ENCODE measurements around the gene SENP3. TPM values are rescaled to one million over a fixed set of nuclear protein-coding genes. Genes with fewer than 3 reads are reported as not detected.
A peak's percentile ranks its signal among the peaks of the same experiment; 100 is the strongest.

Gene SENP3
- total RNA-seq, 2 donors from 2014 or later, result 47.0 to 80.7 TPM

DNA sequence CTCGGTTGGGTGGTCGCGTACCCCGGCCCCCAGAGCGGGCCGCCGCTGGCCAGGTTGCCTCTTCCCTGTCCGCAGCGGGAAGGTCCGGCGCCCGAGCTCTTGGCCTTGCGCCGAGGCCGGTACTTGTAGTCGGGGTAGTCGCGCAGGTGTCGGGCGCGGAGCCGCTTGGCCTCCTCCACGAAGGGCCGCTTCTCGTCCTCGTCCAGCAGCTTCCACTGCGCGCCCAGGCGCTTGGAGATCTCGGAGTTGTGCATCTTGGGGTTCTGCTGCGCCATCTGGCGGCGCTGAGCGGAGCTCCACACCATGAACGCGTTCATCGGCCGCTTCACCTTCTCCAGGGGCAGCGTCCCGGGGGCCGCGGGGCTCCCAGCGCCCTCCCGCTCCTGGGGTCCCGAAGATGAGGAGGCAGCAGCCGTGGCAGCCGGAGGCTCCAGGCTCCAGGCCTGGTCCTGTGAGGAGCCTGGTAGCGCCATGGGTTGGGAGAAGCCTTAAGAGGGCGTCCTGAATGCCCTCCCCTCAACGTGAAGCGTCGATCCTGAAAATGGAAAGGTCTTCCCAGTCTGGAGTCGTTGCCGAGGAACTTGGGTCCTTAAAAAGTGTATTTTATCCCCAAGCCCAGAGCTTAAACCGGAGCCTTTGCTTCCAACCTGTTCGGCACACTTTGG is 27.6 kb downstream of the SENP3 start:
- no peak for DNase-seq (ENCODE audit: low spot score)
- Histone ChIP-seq H3K4me3 (peak overlapping the region; percentile 75), H3K4me1 (ENCODE audit: control insufficient read depth in 1 of 2, low read depth in 2 of 2) (peaks cover 6 to 26% of the 10 kb centered on the region in 2 donors), H3K36me3 (peaks cover 30% of the 10 kb centered on the region), H3K9me3 (no peaks in the 10 kb centered on the region), H3K27me3 (replicated peaks; ENCODE audit: insufficient read depth) (no peaks in the 10 kb centered on the region), H3K27ac (peak overlapping the region; percentile 44 to 50)
- peak; percentile 90 for TF ChIP-seq CTCF (IDR thresholded peaks at IDR 0.05)
- ATAC-seq (ENCODE audit: insufficient number of reproducible peaks, low FRiP score, low read depth), result peak; percentile 54

DNA sequence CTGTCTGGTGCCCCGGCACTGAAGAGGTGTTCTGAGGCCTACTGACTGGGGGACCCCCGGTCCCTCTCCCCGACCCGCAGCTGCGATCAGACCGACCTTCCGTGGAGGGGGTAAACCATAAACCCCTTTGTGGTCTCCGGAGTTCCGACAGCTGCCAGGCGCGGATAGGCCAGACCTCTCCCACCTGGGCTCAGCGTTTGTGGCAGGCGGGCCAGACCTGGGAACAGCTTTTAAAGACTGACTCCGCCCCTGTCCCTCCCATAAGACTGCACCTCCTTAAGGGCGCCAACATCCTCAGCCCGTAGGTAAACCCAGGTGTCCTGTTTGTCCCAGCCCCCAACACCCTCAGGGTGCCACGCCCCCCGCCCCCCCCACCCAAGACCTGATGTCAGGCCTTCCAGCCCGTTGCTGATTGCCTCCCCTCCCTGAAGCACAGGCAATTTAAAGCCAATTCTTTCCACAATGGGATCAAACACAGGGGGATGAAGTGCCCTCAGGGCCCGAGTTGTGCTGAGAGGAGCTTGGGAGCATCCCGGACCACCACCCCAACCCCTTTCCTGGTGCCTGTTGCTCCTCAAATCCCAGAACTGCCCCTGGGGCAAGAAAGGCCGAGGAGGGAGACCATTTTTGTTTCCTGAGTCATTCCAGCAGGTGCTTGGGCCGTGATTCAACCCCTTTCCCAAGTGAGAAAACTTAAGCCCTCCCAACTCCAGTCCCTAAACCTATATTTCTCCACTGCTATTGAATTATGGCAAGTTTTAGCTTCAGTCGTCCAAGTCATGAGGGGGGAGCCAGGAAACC is 28.4 kb downstream of the SENP3 start, which contains the start of gene SOX15:
SOX15 (minus strand) TSS at position 204 of the 801 bp plus-strand sequence. CDS start 418 bp downstream, outside the sequence.
- H3K4me1 ChIP-seq (ENCODE audit: control insufficient read depth in 1 of 2, low read depth in 2 of 2), result peaks cover 0 to 22% of the 10 kb centered on the region in 2 donors
- peaks cover 34% of the 10 kb centered on the region for H3K36me3 ChIP-seq
- no peak for ATAC-seq (ENCODE audit: insufficient number of reproducible peaks, low FRiP score, low read depth)

DNA sequence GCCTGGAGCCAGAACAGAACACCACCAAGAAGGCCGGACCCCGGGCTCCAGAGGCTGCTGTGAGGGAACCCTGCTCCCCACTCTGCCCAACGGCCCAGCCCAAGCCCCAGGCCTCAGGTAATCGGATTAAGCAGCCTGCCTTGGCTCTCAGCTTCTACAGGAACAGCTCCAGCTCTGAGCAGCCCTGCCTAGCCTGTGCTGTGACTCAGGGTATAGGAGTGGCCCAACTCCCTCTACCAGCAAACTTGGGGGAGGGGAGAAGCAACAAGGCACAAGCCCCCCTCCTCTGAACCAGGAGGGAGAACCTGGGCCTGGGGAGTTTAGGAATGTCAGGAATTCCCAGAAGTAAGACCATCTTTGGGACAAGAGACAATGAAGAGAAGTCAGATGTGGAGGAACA is 29.0 kb downstream of the SENP3 start:
- Histone ChIP-seq H3K4me3 (no peak overlapping the region), H3K36me3 (peaks cover 40% of the 10 kb centered on the region), H3K4me1 (ENCODE audit: control insufficient read depth in 1 of 2, low read depth in 2 of 2) (peaks cover 0 to 22% of the 10 kb centered on the region in 2 donors), H3K27me3 (replicated peaks; ENCODE audit: insufficient read depth) (no peaks in the 10 kb centered on the region), H3K27ac (no peak overlapping the region), H3K9me3 (no peaks in the 10 kb centered on the region)
- DNase-seq (ENCODE audit: low spot score), result no peak
- ATAC-seq (ENCODE audit: insufficient number of reproducible peaks, low FRiP score, low read depth), result no peak
- no peak for TF ChIP-seq CTCF (IDR thresholded peaks at IDR 0.05)

More for the DNA sequence above, 28.4 kb downstream of the SENP3 start, which contains the start of gene SOX15:
- H3K9me3 ChIP-seq, result no peaks in the 10 kb centered on the region
- H3K4me3 ChIP-seq, result peak within 1 kb of the TSS; percentile 75
- H3K27ac ChIP-seq, result peak within 1 kb of the TSS; percentile 44 to 50
- TF ChIP-seq CTCF (IDR thresholded peaks at IDR 0.05), result no peak
- no peak for DNase-seq (ENCODE audit: low spot score)
- H3K27me3 ChIP-seq (replicated peaks; ENCODE audit: insufficient read depth), result no peaks in the 10 kb centered on the region

- no peak overlapping the region for H3K27ac ChIP-seq
- H3K36me3 ChIP-seq, result peaks cover 49% of the 10 kb centered on the region
- no peak overlapping the region for H3K4me3 ChIP-seq
- no peak for TF ChIP-seq CTCF (IDR thresholded peaks at IDR 0.05)
- H3K9me3 ChIP-seq, result no peaks in the 10 kb centered on the region
- H3K4me1 ChIP-seq (ENCODE audit: control insufficient read depth in 1 of 2, low read depth in 2 of 2), result peaks cover 0 to 22% of the 10 kb centered on the region in 2 donors
- H3K27me3 ChIP-seq (replicated peaks; ENCODE audit: insufficient read depth), result no peaks in the 10 kb centered on the region
- ATAC-seq (ENCODE audit: insufficient number of reproducible peaks, low FRiP score, low read depth), result no peak
- no peak for DNase-seq (ENCODE audit: low spot score)
Observed at GRCh38 chr17:7591596-7591995, 29.9 kb downstream of the SENP3 start.

DNA sequence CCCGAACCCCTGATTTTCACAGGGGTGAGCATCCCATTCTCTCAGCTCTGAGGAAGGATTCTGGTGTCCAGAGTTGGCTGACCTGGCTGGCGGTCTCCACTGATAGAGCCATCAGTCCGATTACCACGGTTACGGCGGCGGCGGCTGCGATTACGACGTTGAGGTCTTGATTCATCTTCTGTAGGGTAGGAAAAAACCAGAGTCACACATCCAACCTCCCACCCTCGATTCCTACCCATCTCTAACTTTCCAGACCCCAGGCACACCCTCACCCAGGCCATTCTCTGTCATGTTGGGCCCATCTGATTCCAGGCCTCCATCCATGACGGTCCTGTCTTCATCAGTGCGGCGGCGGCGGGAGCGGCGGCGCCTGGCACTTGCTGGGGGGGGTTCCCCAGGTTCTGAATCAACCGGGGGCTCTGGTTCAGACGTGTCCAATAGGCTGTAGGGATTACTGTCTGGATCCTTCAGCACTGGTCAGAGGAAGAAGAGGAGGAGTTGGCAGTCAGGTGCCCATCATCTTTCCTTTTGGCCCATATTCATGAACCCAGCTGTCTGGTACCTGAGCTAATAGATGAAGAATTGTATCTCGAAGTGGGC is 30.8 kb downstream of the SENP3 start:
- peaks cover 58% of the 10 kb centered on the region for H3K36me3 ChIP-seq
- H3K27ac ChIP-seq, result no peak overlapping the region
- H3K9me3 ChIP-seq, result no peaks in the 10 kb centered on the region
- DNase-seq (ENCODE audit: low spot score) (no peak), ATAC-seq (ENCODE audit: insufficient number of reproducible peaks, low FRiP score, low read depth) (no peak)
- peaks cover 0 to 22% of the 10 kb centered on the region in 2 donors for H3K4me1 ChIP-seq (ENCODE audit: control insufficient read depth in 1 of 2, low read depth in 2 of 2)
- H3K27me3 ChIP-seq (replicated peaks; ENCODE audit: insufficient read depth), result no peaks in the 10 kb centered on the region
- no peak for TF ChIP-seq CTCF (IDR thresholded peaks at IDR 0.05)
- no peak overlapping the region for H3K4me3 ChIP-seq
